GM12892 (cell line): ENCODE data around the gene ADGRG6.
"Not testable (repeated sequence)": the region's sequence is repeated elsewhere in the genome, so short reads cannot be mapped to it uniquely, and the experiment has no call there.

Source experiments
- DNase-seq: peaks from one replicate; pipeline ENCODE4 v3.0.0; 2011; ENCODE audit not compliant: insufficient read length
- FAIRE-seq: peaks from 2 replicates; lab custom pipeline; 2011; peaks lifted over from hg19 to GRCh38; lab: Jason Lieb, UNC
- POLR2A ChIP-seq: IDR thresholded peaks from 2 replicates; pipeline ENCODE4 v1.6.1; 2011; ENCODE audit warnings: low read depth, low read length, control low read depth
- POLR2AphosphoS5 ChIP-seq: IDR thresholded peaks from 2 replicates; pipeline ENCODE4 v1.6.1; 2011; ENCODE audit warnings: low read depth, low read length, control low read depth
- TAF1 ChIP-seq: IDR thresholded peaks from 2 replicates; pipeline ENCODE4 v1.6.1; 2011; ENCODE audit warnings: low read depth, mild to moderate bottlenecking, control low read depth, low read length, borderline replicate concordance

Gene ADGRG6

GRCh38 chr6:142276256-142276655 is 25.6 kb upstream of the ADGRG6 start:
- DNase-seq (no peak), FAIRE-seq (no peak)
- TF ChIP-seq POLR2AphosphoS5, result no peak

GRCh38 chr6:142279350-142280180 is 22.2 kb upstream of the ADGRG6 start:
- DNase-seq, result no peak
- no peak for TF ChIP-seq POLR2AphosphoS5
- TF ChIP-seq POLR2A, result no peak
- TF ChIP-seq TAF1, result no peak
- FAIRE-seq, result no peak

GRCh38 chr6:142280265-142280664 is 21.5 kb upstream of the ADGRG6 start:
- TF ChIP-seq TAF1 (no peak), POLR2A (no peak), POLR2AphosphoS5 (no peak)
- FAIRE-seq (no peak), DNase-seq (no peak)

GRCh38 chr6:142280927-142281326 is 20.9 kb upstream of the ADGRG6 start:
- TF ChIP-seq POLR2AphosphoS5 (no peak), TAF1 (no peak)
- DNase-seq (no peak), FAIRE-seq (no peak)

GRCh38 chr6:142283138-142283537 is 18.7 kb upstream of the ADGRG6 start:
- not testable (repeated sequence) for DNase-seq, FAIRE-seq

GRCh38 chr6:142284419-142284818 is 17.4 kb upstream of the ADGRG6 start:
- TF ChIP-seq POLR2AphosphoS5 (no peak), POLR2A (no peak), TAF1 (no peak)
- DNase-seq, result no peak
- no peak for FAIRE-seq

DNA sequence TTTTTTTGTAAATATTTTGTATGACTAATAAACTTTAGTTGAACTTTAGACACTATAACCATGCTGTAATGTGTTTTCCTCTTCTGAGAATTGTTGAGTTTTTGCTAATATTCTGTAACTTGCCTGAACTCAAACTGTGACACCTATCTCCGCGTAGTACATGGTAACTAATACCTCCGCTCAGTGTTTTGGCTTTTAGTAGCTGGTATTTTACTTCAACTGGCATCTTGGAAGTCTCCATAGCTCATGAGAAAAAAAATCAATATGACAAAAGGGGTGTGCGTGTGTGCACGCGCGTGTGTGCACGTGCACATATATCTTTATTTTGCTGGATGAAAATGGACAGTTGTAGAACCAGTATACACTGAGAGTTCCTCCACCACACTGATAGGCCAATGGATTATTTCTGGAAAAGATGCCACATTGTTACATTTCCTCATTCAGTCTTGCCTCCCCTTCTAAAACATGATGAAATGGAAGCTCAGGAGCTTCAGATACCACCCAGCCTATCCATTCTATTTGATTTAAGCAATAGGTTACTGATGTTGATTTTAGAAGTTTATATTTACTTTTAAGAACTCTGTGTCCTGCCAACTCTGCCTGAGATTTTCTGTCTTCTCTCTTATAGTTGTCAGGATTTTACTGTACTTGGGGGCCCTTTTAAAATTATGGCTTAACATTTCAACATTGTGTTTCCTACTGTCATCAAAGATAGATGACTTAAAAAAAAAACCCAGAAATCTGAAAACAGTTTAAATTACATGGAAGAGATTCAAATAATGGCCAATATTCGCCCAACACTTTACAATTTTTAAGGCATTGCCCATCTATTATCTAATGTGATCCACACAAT is 16.3 kb upstream of the ADGRG6 start:
- TF ChIP-seq TAF1, result no peak
- TF ChIP-seq POLR2A, result no peak
- TF ChIP-seq POLR2AphosphoS5, result no peak
- DNase-seq, result no peak
- FAIRE-seq, result no peak

DNA sequence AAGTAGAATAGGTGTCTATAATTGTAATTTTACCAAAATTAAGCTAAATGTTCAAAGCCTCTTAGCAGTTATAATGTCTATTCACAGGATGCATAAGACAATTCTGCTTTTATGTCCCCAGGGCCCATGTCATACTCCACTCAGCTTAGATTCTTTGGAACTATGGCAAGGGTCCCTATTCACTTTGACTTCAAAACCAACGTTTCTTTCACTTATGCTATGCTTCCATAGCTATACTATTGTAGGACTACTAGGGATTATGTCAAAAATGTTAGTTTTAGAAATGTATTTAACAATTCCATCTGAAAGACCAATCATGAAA is 15.8 kb upstream of the ADGRG6 start:
- no peak for TF ChIP-seq POLR2AphosphoS5
- no peak for TF ChIP-seq POLR2A
- TF ChIP-seq TAF1, result no peak
- FAIRE-seq, result no peak
- DNase-seq, result no peak

DNA sequence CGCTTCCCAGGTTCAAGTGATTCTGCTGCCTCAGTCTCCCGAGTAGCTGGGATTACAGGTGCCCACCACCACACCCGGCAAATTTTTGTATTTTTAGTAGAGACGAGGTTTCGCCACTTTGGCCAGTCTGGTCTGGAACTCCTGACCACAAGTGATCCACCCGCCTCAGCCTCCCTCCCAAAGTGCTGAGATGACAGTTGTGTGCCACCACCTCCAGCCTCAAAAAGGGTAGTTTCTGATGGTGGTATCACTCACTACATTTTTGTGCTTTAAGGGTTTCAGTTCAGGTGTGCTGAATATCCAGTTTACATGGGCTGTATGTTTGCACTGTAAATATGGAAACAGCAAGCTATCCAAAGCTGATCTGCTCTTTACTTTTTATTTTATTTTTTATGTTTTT is 12.1 kb upstream of the ADGRG6 start:
- DNase-seq, result no peak
- no peak for FAIRE-seq
- TF ChIP-seq POLR2AphosphoS5, result no peak
- no peak for TF ChIP-seq TAF1
- TF ChIP-seq POLR2A, result no peak

DNA sequence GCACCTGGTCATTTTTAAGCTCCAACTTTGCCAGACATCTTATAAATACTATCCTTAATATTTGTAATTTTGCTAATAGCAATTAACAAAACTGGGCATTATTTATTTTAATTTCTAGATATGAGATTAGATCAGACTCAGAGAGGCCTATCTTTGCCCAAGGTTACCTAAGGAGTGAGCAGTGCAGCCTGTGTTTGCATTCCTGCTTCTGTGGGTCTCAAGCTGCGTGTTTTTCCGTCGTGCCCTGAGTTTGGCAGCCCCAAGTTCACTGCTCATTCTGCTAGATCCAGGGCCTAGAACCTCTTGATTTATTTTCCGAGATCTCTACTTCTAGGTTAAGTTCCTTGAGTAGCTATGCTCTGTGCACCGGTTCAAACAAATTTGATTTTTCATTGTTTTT is 11.0 kb upstream of the ADGRG6 start:
- FAIRE-seq (no peak), DNase-seq (no peak)
- TF ChIP-seq POLR2A (no peak), TAF1 (no peak), POLR2AphosphoS5 (no peak)

GRCh38 chr6:142291512-142291911 is 10.3 kb upstream of the ADGRG6 start:
- FAIRE-seq (no peak), DNase-seq (no peak)
- TF ChIP-seq POLR2AphosphoS5 (no peak), TAF1 (no peak), POLR2A (no peak)

- FAIRE-seq (no peak), DNase-seq (no peak)
- no peak for TF ChIP-seq POLR2A
- no peak for TF ChIP-seq TAF1
- TF ChIP-seq POLR2AphosphoS5, result no peak
Observed at GRCh38 chr6:142292166-142292924, 9.5 kb upstream of the ADGRG6 start.

- no peak for FAIRE-seq
- TF ChIP-seq POLR2AphosphoS5 (no peak), POLR2A (no peak), TAF1 (no peak)
- no peak for DNase-seq
Observed at GRCh38 chr6:142293121-142293520, 8.7 kb upstream of the ADGRG6 start.
